ENCODE results near the gene CELF4.

CELF4 gene

GRCh38 chr18:37407571-37407970 lies 158.0 kb downstream of the CELF4 start:
- DNase-seq, result no peak

- DNase-seq, result no peak
These were observed 159.8 kb downstream of the CELF4 start for GRCh38 chr18:37405772-37406171.

- no peak for DNase-seq
These were observed 160.4 kb downstream of the CELF4 start for GRCh38 chr18:37405229-37405628.

GRCh38 chr18:37403788-37404187 lies 161.8 kb downstream of the CELF4 start:
- DNase-seq, result no peak

- peak; percentile 39 for DNase-seq
These were observed 162.4 kb downstream of the CELF4 start for GRCh38 chr18:37403100-37403781.

- no peak for DNase-seq
These were observed 162.9 kb downstream of the CELF4 start for GRCh38 chr18:37402735-37403099.

GRCh38 chr18:37400802-37401201 lies 164.8 kb downstream of the CELF4 start:
- DNase-seq, result no peak

GRCh38 chr18:37398248-37398920 lies 167.2 kb downstream of the CELF4 start:
- DNase-seq, result no peak

- no peak for DNase-seq
These were observed 167.8 kb downstream of the CELF4 start for GRCh38 chr18:37397814-37398213.

GRCh38 chr18:37396971-37397720 lies 168.5 kb downstream of the CELF4 start:
- peak; percentile 23 for DNase-seq

GRCh38 chr18:37395631-37396030 lies 170.0 kb downstream of the CELF4 start:
- no peak for DNase-seq

GRCh38 chr18:37395138-37395537 lies 170.5 kb downstream of the CELF4 start:
- no peak for DNase-seq

GRCh38 chr18:37394610-37394965 lies 171.0 kb downstream of the CELF4 start:
- DNase-seq, result no peak

GRCh38 chr18:37393945-37394609 lies 171.5 kb downstream of the CELF4 start:
- peak; percentile 88 for DNase-seq

- DNase-seq, result no peak
These were observed 172.3 kb downstream of the CELF4 start for GRCh38 chr18:37393221-37393827.

GRCh38 chr18:37392648-37393047 lies 172.9 kb downstream of the CELF4 start:
- DNase-seq, result no peak

- no peak for DNase-seq
These were observed 173.7 kb downstream of the CELF4 start for GRCh38 chr18:37391698-37392548.

GRCh38 chr18:37391156-37391555 lies 174.4 kb downstream of the CELF4 start:
- no peak for DNase-seq

- no peak for DNase-seq
These were observed 174.9 kb downstream of the CELF4 start for GRCh38 chr18:37390687-37391086.

GRCh38 chr18:37389684-37390368 lies 175.8 kb downstream of the CELF4 start:
- DNase-seq, result no peak

GRCh38 chr18:37389041-37389440 lies 176.6 kb downstream of the CELF4 start:
- DNase-seq, result no peak
